ENCODE data around the gene BRD4. TPM values are rescaled to one million over a fixed set of nuclear protein-coding genes. Genes with fewer than 3 reads are reported as not detected.

Gene BRD4
- total and polyA plus RNA-seq, 2 donors, result 7.6 to 26.0 TPM

DNA sequence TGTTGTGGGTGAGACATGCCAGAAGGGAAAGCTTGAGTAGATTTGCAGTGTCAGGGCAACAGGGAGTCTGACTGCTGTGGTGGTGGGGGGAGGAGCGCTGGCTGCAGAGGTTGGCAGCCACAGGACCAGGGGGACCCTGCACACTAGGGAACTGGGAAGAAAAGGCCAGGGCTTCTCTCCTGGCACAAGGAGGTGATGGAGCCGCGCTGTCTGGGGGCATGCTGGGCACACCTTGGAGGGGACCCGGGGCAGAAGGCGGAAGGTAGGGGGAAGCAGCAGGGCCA lies 86.2 kb downstream of the BRD4 start:
- Histone ChIP-seq H3K27ac (ENCODE audit: low read depth in 1 of 2, low read length in 1 of 2) (no peak overlapping the region), H3K4me1 (ENCODE audit: control insufficient read depth in 2 of 2, insufficient read depth in 2 of 2, low read length in 2 of 2) (peaks cover 5 to 28% of the 10 kb centered on the region in 2 donors)

DNA sequence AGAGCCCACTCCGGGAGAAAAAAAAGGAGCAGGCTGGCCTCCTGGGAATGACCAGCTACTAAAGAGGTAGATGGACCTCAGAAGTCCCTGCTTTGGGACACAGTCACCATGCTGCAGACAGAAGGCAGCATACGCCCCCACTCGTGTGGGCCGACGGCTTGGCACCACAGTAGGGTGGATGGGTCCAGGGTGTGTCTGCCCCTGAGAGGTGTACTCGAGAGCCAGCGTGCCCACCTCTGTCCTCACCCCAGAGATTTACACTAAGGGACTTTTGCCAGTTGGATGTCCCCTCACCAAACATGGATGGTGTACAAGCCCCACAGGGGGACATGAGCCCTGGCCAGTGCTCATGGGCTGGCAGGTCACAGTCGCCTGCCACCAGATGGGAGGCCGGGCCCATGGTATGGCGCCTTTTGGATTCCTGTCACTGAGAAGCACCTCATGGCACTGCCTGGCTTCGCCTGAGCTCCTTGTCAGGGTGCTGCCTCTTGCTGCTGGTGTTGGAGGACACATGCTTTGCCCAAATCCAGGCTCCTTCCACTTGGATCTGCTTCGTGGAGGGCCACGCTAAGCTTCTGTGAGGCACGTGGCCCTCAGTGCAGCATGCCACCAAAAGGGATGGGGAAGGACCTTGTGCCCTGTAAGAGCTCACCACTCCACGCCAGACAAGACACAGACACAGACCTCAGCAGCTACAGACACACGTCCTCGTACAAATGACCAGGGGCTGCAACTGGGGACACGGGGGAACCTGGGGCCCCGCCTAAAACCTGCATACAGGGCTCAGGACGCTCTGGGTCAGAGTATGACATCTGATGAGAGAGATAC lies 86.8 kb downstream of the BRD4 start:
- H3K27ac ChIP-seq (ENCODE audit: low read depth in 1 of 2, low read length in 1 of 2), result no peak overlapping the region
- no peak overlapping the region for H3K4me3 ChIP-seq (ENCODE audit: low read length in 2 of 2)
- peaks cover 91 to 94% of the 10 kb centered on the region in 2 donors for H3K36me3 ChIP-seq (ENCODE audit: control insufficient read depth in 2 of 2, insufficient read depth in 2 of 2, low read length in 1 of 2)
- peaks cover 5 to 27% of the 10 kb centered on the region in 2 donors for H3K4me1 ChIP-seq (ENCODE audit: control insufficient read depth in 2 of 2, insufficient read depth in 2 of 2, low read length in 2 of 2)
- no peaks in the 10 kb centered on the region for H3K27me3 ChIP-seq (ENCODE audit: control insufficient read depth in 2 of 2, insufficient read depth in 1 of 2, low read length in 1 of 2)
- peaks cover 0 to 4% of the 10 kb centered on the region in 2 donors for H3K9me3 ChIP-seq (ENCODE audit: control insufficient read depth in 2 of 2, insufficient read depth in 1 of 2, low read length in 1 of 2)
- DNase-seq (ENCODE audit: low read depth in 6 of 9, low spot score in 9 of 9), result no peak
- WGBS, result 97% methylated on average over 20 of the region's 20 CpGs

More for the DNA sequence above, 86.2 kb downstream of the BRD4 start:
- Histone ChIP-seq H3K36me3 (ENCODE audit: control insufficient read depth in 2 of 2, insufficient read depth in 2 of 2, low read length in 1 of 2) (peaks cover 91 to 94% of the 10 kb centered on the region in 2 donors), H3K4me3 (ENCODE audit: low read length in 2 of 2) (no peak overlapping the region), H3K27me3 (ENCODE audit: control insufficient read depth in 2 of 2, insufficient read depth in 1 of 2, low read length in 1 of 2) (no peaks in the 10 kb centered on the region), H3K9me3 (ENCODE audit: control insufficient read depth in 2 of 2, insufficient read depth in 1 of 2, low read length in 1 of 2) (peaks cover 0 to 4% of the 10 kb centered on the region in 2 donors)
- over 99% methylated on average over 5 of the region's 5 CpGs for WGBS
- DNase-seq (ENCODE audit: low read depth in 6 of 9, low spot score in 9 of 9), result no peak

DNA sequence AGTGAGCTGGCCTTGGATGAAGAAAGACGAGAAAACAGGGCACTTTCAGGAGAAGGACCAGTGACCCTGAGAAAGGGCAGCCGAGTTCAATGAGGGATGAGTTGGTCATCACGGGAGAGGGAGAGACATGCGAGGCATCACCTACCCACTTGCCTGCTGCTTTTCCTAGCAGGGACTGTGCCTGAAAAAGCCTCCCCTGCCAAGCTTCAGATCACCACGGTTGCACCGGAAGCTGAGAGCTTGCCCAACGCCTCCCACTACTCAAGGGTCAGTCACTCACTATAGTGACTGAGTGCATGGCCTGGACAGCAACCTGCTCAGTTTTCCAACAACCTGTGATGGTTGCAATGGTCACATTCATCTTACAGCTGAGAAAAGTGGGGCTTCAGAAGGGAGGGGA lies 87.5 kb downstream of the BRD4 start:
- H3K9me3 ChIP-seq (ENCODE audit: control insufficient read depth in 2 of 2, insufficient read depth in 1 of 2, low read length in 1 of 2), result peaks cover 0 to 4% of the 10 kb centered on the region in 2 donors
- H3K36me3 ChIP-seq (ENCODE audit: control insufficient read depth in 2 of 2, insufficient read depth in 2 of 2, low read length in 1 of 2), result peaks cover 93 to 96% of the 10 kb centered on the region in 2 donors
- H3K27ac ChIP-seq (ENCODE audit: low read depth in 1 of 2, low read length in 1 of 2), result no peak overlapping the region
- 97% methylated on average over 7 of the region's 7 CpGs for WGBS
- H3K4me3 ChIP-seq (ENCODE audit: low read length in 2 of 2), result no peak overlapping the region
- no peaks in the 10 kb centered on the region for H3K27me3 ChIP-seq (ENCODE audit: control insufficient read depth in 2 of 2, insufficient read depth in 1 of 2, low read length in 1 of 2)
- no peak for DNase-seq (ENCODE audit: low read depth in 6 of 9, low spot score in 9 of 9)
- H3K4me1 ChIP-seq (ENCODE audit: control insufficient read depth in 2 of 2, insufficient read depth in 2 of 2, low read length in 2 of 2), result peaks cover 5 to 24% of the 10 kb centered on the region in 2 donors

DNA sequence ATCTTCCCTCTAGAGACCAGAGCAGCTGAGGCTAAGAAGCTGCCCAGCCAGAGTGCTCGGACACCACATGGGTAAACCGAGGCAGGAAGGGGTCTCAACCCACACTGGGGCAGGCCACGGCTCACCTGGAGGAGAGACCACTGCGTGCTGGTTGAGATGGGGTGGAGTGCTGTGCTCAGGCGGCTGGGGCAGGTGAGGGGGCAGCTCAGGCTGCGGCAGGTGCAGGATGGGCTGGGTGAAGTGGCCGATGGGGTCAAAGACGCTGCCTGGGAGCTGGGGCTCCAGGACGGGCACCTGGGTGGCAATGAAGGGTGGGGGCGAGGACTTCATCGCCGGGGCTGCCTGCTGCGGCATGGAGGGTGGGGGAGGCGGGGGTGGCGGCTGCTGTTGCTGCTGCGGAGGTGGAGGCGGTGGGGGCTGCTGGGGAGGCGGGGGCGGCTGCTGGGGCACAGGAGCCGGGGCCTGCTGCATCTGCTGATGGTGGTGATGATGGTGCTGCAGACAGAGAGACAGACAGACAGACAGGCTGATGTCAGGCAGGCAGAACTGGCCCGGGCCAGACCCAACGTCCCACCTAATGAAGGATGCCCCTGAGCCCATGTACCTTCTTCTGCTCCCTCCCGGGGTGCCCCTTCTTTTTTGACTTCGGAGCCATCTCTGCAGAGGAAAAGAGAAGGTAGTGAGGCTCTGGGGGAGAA lies 88.1 kb downstream of the BRD4 start:
- Histone ChIP-seq H3K27ac (ENCODE audit: low read depth in 1 of 2, low read length in 1 of 2) (no peak overlapping the region), H3K36me3 (ENCODE audit: control insufficient read depth in 2 of 2, insufficient read depth in 2 of 2, low read length in 1 of 2) (peaks cover 93 to 96% of the 10 kb centered on the region in 2 donors), H3K27me3 (ENCODE audit: control insufficient read depth in 2 of 2, insufficient read depth in 1 of 2, low read length in 1 of 2) (no peaks in the 10 kb centered on the region), H3K9me3 (ENCODE audit: control insufficient read depth in 2 of 2, insufficient read depth in 1 of 2, low read length in 1 of 2) (peaks cover 0 to 4% of the 10 kb centered on the region in 2 donors), H3K4me3 (ENCODE audit: low read length in 2 of 2) (no peak overlapping the region), H3K4me1 (ENCODE audit: control insufficient read depth in 2 of 2, insufficient read depth in 2 of 2, low read length in 2 of 2) (peaks cover 5 to 20% of the 10 kb centered on the region in 2 donors)
- DNase-seq (ENCODE audit: low read depth in 6 of 9, low spot score in 9 of 9), result no peak
- 98% methylated on average over 24 of the region's 24 CpGs for WGBS

DNA sequence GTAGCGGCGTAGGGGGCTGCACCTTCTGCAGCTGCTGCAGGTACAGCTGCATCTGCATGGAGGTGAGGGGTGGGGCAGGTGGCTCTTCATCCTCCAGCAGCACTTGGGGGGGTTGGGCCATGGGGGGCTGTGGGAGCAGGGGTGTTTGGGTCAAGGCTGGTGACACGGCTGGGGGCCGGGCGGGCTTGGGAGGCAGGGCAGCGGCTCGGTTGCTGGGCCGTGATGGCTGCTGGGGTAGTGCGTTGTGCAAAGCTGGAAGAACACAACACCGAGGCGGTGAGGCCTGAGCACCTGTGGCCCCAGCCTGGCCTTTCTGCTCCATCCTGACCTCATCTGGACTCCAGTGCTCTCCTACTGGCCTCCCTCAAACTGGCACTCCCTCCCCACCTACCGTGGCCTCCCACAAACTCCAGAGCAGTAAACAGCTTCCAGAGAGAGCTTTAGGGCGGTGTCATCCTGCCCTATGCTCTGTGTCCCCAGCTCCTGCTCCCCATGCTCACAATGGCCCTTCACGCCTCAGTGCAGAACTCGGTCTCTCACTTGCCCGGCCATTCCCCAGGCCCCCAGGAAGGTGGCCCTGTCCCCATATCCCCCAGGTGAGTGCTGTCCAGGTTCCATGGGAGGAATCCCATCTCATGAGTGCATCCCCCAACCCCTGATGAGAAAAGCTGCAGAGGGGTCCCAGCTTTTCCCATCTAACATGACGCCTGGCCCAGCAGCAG lies 88.9 kb downstream of the BRD4 start:
- Histone ChIP-seq H3K4me1 (ENCODE audit: control insufficient read depth in 2 of 2, insufficient read depth in 2 of 2, low read length in 2 of 2) (peaks cover 5 to 18% of the 10 kb centered on the region in 2 donors), H3K36me3 (ENCODE audit: control insufficient read depth in 2 of 2, insufficient read depth in 2 of 2, low read length in 1 of 2) (peaks cover 93 to 96% of the 10 kb centered on the region in 2 donors), H3K9me3 (ENCODE audit: control insufficient read depth in 2 of 2, insufficient read depth in 1 of 2, low read length in 1 of 2) (peaks cover 0 to 4% of the 10 kb centered on the region in 2 donors), H3K27me3 (ENCODE audit: control insufficient read depth in 2 of 2, insufficient read depth in 1 of 2, low read length in 1 of 2) (no peaks in the 10 kb centered on the region), H3K4me3 (ENCODE audit: low read length in 2 of 2) (no peak overlapping the region), H3K27ac (ENCODE audit: low read depth in 1 of 2, low read length in 1 of 2) (no peak overlapping the region)
- 97% methylated on average over 17 of the region's 17 CpGs for WGBS
- no peak for DNase-seq (ENCODE audit: low read depth in 6 of 9, low spot score in 9 of 9)

DNA sequence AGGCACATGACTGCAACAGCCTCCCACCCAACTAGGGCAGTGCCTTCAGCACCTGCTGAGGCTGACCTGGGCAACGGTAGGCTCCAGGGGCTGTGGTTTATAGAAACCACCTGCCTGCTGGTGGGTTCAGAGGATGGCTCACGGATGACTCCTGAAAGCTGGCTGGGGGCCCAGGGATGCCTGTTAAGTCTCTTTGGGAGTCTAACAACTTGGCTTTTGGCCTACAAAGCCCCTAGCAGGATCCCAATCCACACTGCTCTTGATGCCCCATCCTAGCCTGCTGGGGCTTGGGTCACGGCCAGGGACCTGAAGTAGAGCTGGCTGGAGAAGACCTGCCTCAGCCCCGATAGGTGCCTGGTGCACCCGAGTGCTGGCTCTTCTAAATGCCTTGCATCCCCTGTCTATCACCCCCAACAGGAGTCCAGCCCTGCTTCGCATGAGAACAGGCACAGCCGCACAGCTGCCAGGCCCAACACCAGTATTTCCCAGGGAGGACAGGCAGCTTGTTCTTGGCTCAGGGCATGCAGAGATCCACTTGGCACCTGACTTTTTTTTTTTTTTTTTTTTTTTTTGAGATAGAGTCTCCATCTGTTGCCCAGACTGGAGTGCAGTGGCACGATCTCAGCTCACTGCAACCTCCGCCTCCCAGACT lies 91.0 kb downstream of the BRD4 start:
- Histone ChIP-seq H3K27me3 (ENCODE audit: control insufficient read depth in 2 of 2, insufficient read depth in 1 of 2, low read length in 1 of 2) (no peaks in the 10 kb centered on the region), H3K27ac (ENCODE audit: low read depth in 1 of 2, low read length in 1 of 2) (no peak overlapping the region), H3K4me3 (ENCODE audit: low read length in 2 of 2) (no peak overlapping the region), H3K36me3 (ENCODE audit: control insufficient read depth in 2 of 2, insufficient read depth in 2 of 2, low read length in 1 of 2) (peaks cover 91 to 93% of the 10 kb centered on the region in 2 donors), H3K9me3 (ENCODE audit: control insufficient read depth in 2 of 2, insufficient read depth in 1 of 2, low read length in 1 of 2) (peaks cover 0 to 4% of the 10 kb centered on the region in 2 donors), H3K4me1 (ENCODE audit: control insufficient read depth in 2 of 2, insufficient read depth in 2 of 2, low read length in 2 of 2) (peaks cover 5 to 18% of the 10 kb centered on the region in 2 donors)
- DNase-seq (ENCODE audit: low read depth in 6 of 9, low spot score in 9 of 9), result no peak
- WGBS, result 76% methylated on average over 9 of the region's 9 CpGs

DNA sequence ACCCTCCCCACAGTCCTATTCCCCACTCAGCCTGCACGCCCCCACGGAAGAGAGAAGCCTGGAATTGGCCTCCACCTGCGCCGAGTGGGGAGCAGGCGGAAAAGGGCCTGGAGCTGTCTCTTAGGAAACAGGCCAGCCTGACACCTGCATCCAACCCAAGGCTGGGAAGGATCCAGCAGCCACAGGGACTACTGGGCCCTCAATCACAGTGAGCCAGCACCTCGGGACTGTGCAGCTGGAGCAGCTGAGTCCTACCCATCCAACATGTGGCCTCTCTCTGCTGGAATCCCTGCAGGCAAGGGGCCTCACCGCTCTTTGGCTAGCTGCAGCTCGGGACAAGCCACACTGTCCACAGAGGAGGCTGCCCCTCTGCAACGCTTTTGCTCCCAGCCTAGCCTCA lies 91.8 kb downstream of the BRD4 start:
- Histone ChIP-seq H3K27me3 (ENCODE audit: control insufficient read depth in 2 of 2, insufficient read depth in 1 of 2, low read length in 1 of 2) (no peaks in the 10 kb centered on the region), H3K9me3 (ENCODE audit: control insufficient read depth in 2 of 2, insufficient read depth in 1 of 2, low read length in 1 of 2) (peaks cover 0 to 4% of the 10 kb centered on the region in 2 donors), H3K4me1 (ENCODE audit: control insufficient read depth in 2 of 2, insufficient read depth in 2 of 2, low read length in 2 of 2) (peaks cover 5 to 18% of the 10 kb centered on the region in 2 donors), H3K36me3 (ENCODE audit: control insufficient read depth in 2 of 2, insufficient read depth in 2 of 2, low read length in 1 of 2) (peaks cover 91 to 92% of the 10 kb centered on the region in 2 donors), H3K27ac (ENCODE audit: low read depth in 1 of 2, low read length in 1 of 2) (no peak overlapping the region), H3K4me3 (ENCODE audit: low read length in 2 of 2) (no peak overlapping the region)
- WGBS, result 95% methylated on average over 9 of the region's 9 CpGs
- no peak for DNase-seq (ENCODE audit: low read depth in 6 of 9, low spot score in 9 of 9)

DNA sequence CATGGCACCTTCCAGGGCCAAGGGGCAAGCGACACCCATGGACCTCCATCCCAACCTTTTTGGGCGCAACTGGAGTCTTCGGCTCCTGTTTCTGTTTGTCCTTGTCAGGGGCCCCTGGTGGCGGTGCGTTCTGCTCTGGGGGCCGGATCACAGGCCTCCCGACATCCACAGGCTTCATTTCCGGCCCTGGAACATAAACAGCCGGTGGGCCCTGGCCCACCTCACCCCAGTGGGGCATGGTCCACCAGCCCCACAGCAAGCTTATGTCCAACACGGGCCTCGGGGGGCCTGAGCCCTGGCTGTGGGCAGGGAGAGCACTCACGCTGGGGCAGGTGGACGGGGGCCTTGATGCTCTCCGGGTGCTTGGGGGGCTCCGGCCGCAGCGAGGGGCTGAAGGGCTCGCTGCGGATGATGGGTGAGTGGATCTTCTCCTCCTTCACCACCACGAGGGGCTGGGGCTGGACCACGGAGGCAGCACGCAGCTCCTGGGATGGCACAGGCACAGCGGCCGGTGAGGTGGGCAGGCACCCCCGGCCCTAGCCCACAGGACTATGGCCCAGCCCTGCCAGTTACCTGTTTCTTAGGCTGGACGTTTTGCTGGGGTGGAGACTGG lies 92.9 kb downstream of the BRD4 start:
- H3K4me3 ChIP-seq (ENCODE audit: low read length in 2 of 2), result no peak overlapping the region
- peaks cover 82% of the 10 kb centered on the region in 2 donors for H3K36me3 ChIP-seq (ENCODE audit: control insufficient read depth in 2 of 2, insufficient read depth in 2 of 2, low read length in 1 of 2)
- no peaks in the 10 kb centered on the region for H3K9me3 ChIP-seq (ENCODE audit: control insufficient read depth in 2 of 2, insufficient read depth in 1 of 2, low read length in 1 of 2)
- no peak overlapping the region for H3K27ac ChIP-seq (ENCODE audit: low read depth in 1 of 2, low read length in 1 of 2)
- DNase-seq (ENCODE audit: low read depth in 6 of 9, low spot score in 9 of 9), result no peak
- WGBS, result 98% methylated on average over 26 of the region's 26 CpGs
- peaks cover 5 to 18% of the 10 kb centered on the region in 2 donors for H3K4me1 ChIP-seq (ENCODE audit: control insufficient read depth in 2 of 2, insufficient read depth in 2 of 2, low read length in 2 of 2)
- H3K27me3 ChIP-seq (ENCODE audit: control insufficient read depth in 2 of 2, insufficient read depth in 1 of 2, low read length in 1 of 2), result no peaks in the 10 kb centered on the region
